Loucy (cell line): ENCODE data around the gene DQX1.

ENCODE experiments used
- H2AFZ ChIP-seq: fragments of 200-600 bp; sonication (generic); 2 replicates; pipeline ENCODE4 v1.6.0; 2016; ENCODE audit warnings: antibody characterized with exemption, mild to moderate bottlenecking, low read length, moderate library complexity
- H3F3A ChIP-seq: fragments of 200-600 bp; 2 replicates; pipeline ENCODE4 v1.6.0; 2016; ENCODE audit warnings: antibody characterized with exemption, low read depth, mild to moderate bottlenecking
- H3K27me3 ChIP-seq: fragments of 200-600 bp; sonication (generic); 2 replicates; pipeline ENCODE4 v1.6.1; 2014; ENCODE audit warnings: low read length, mild to moderate bottlenecking; ENCODE audit not compliant: insufficient read depth, poor library complexity, severe bottlenecking
- H3K36me3 ChIP-seq: fragments of 200-600 bp; sonication (generic); 2 replicates; pipeline ENCODE4 v1.6.1; 2016; ENCODE audit warnings: low read length; ENCODE audit not compliant: insufficient read depth
- H3K4me1 ChIP-seq: fragments of 200-600 bp; sonication (generic); 2 replicates; pipeline ENCODE4 v1.5.1; 2014; ENCODE audit warnings: low read length, mild to moderate bottlenecking; ENCODE audit not compliant: insufficient read depth, poor library complexity, severe bottlenecking
- H3K4me2 ChIP-seq: fragments of 200-600 bp; sonication (generic); 2 replicates; pipeline ENCODE4 v1.6.0; 2014; ENCODE audit warnings: antibody characterized with exemption, low read length, low read depth, mild to moderate bottlenecking; ENCODE audit not compliant: poor library complexity, severe bottlenecking
- H3K4me3 ChIP-seq: fragments of 200-600 bp; sonication (generic); 2 replicates; pipeline ENCODE4 v1.5.1; 2014; ENCODE audit warnings: low read length, mild to moderate bottlenecking, mixed read lengths; ENCODE audit not compliant: poor library complexity, severe bottlenecking
- H3K79me2 ChIP-seq: fragments of 200-600 bp; sonication (generic); 2 replicates; pipeline ENCODE4 v1.6.1; 2014; ENCODE audit warnings: low read length; ENCODE audit not compliant: insufficient read depth
- H3K9ac ChIP-seq: fragments of 200-600 bp; sonication (generic); 2 replicates; pipeline ENCODE4 v1.6.0; 2014; ENCODE audit warnings: mild to moderate bottlenecking, low read depth, low read length, moderate library complexity; ENCODE audit not compliant: poor library complexity, severe bottlenecking
- H3K9me2 ChIP-seq: fragments of 200-600 bp; sonication (generic); replicated peaks from 2 replicates; pipeline ENCODE4 v1.6.1; 2016; ENCODE audit warnings: low read depth, low read length, mixed read lengths
- H3K9me3 ChIP-seq: fragments of 200-600 bp; sonication (generic); 2 replicates; pipeline ENCODE4 v1.6.1; 2014; ENCODE audit warnings: mild to moderate bottlenecking, antibody characterized with exemption, low read length, low read depth; ENCODE audit not compliant: insufficient read depth
- H4K20me1 ChIP-seq: fragments of 200-600 bp; sonication (generic); 2 replicates; pipeline ENCODE4 v1.6.0; 2014; ENCODE audit warnings: antibody characterized with exemption, low read length, mild to moderate bottlenecking; ENCODE audit not compliant: insufficient read depth, poor library complexity, severe bottlenecking
- EZH2phosphoT487 ChIP-seq: fragments of 200-600 bp; IDR thresholded peaks from 2 replicates; pipeline ENCODE4 v1.6.1; 2018; ENCODE audit warnings: antibody characterized with exemption, mild to moderate bottlenecking, moderate library complexity, borderline replicate concordance
- TF ChIP-seq, protein P1 (sequence below): fragments of 200-600 bp; sonication (generic); conservative IDR thresholded peaks from 2 replicates; pipeline ENCODE4 v1.5.1; 2014; ENCODE audit warnings: mild to moderate bottlenecking, antibody characterized with exemption, low read length

The DQX1 gene

DNA sequence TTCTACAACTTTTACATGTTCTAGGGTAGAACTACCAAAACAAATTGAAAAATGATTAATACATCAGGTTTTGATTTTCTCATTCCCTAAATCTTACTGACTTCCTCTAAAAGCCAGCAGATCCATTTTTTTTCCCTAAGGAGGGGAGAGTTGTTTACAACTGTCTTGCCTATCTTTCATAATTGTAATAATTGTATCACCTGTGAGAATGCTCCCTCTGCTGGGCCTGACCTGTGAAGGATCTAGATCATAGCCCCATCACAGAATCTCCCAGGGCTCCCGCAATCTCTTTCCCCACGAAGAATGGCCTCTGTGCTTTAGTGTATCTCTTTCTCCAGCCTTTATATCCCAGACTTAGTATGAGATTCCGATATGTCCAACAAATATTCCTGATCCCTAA is 18.6 kb upstream of the DQX1 start:
- no peaks in the 10 kb centered on the region for H3K36me3 ChIP-seq
- no peaks in the 10 kb centered on the region for H4K20me1 ChIP-seq

DNA sequence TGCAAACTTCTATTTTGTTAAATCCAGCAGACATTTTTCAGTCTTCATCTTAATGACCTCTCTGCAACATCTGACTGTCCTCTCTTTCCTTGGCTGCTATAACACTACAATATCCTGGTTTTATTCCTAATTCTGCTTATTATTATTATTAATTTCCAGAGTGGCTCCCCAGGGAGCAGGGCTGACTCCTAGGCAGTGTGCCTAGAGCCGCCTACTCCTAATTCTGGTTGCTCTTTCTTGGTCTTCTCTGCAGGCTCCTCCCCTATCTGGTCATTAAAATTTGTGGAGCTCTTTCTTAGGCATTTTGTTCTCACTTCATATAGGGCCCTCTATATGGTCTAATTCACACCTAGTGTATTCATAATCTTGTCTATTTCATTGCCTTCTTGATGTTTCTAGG is 16.9 kb upstream of the DQX1 start:
- H3K4me1 ChIP-seq: no peaks in the 10 kb centered on the region
- no peaks in the 10 kb centered on the region for H3K79me2 ChIP-seq
- H4K20me1 ChIP-seq: no peaks in the 10 kb centered on the region
- H3K9me3 ChIP-seq: no peaks in the 10 kb centered on the region
- no peaks in the 10 kb centered on the region for H3K36me3 ChIP-seq
- no peak overlapping the region for H3K9ac ChIP-seq
- H3K27me3 ChIP-seq: no peaks in the 10 kb centered on the region
- H3K4me3 ChIP-seq: no peak overlapping the region
- no peak overlapping the region for H2AFZ ChIP-seq
- H3K4me2 ChIP-seq: no peak overlapping the region
- H3K9me2 ChIP-seq: no peaks in the 10 kb centered on the region
- TF ChIP-seq EZH2phosphoT487: no peak
- TF ChIP-seq, protein P1, sequence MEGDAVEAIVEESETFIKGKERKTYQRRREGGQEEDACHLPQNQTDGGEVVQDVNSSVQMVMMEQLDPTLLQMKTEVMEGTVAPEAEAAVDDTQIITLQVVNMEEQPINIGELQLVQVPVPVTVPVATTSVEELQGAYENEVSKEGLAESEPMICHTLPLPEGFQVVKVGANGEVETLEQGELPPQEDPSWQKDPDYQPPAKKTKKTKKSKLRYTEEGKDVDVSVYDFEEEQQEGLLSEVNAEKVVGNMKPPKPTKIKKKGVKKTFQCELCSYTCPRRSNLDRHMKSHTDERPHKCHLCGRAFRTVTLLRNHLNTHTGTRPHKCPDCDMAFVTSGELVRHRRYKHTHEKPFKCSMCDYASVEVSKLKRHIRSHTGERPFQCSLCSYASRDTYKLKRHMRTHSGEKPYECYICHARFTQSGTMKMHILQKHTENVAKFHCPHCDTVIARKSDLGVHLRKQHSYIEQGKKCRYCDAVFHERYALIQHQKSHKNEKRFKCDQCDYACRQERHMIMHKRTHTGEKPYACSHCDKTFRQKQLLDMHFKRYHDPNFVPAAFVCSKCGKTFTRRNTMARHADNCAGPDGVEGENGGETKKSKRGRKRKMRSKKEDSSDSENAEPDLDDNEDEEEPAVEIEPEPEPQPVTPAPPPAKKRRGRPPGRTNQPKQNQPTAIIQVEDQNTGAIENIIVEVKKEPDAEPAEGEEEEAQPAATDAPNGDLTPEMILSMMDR: no peak
- H3F3A ChIP-seq: no peaks in the 10 kb centered on the region

More for the DNA sequence above, 18.6 kb upstream of the DQX1 start:
- Histone ChIP-seq H2AFZ (no peak overlapping the region), H3K4me2 (no peak overlapping the region), H3K9me3 (no peaks in the 10 kb centered on the region), H3K4me1 (no peaks in the 10 kb centered on the region), H3K9ac (no peak overlapping the region), H3K27me3 (no peaks in the 10 kb centered on the region), H3K4me3 (no peak overlapping the region), H3F3A (no peaks in the 10 kb centered on the region), H3K79me2 (no peaks in the 10 kb centered on the region), H3K9me2 (no peaks in the 10 kb centered on the region)
- TF ChIP-seq, protein P1: peak; percentile 52
- TF ChIP-seq EZH2phosphoT487: no peak

DNA sequence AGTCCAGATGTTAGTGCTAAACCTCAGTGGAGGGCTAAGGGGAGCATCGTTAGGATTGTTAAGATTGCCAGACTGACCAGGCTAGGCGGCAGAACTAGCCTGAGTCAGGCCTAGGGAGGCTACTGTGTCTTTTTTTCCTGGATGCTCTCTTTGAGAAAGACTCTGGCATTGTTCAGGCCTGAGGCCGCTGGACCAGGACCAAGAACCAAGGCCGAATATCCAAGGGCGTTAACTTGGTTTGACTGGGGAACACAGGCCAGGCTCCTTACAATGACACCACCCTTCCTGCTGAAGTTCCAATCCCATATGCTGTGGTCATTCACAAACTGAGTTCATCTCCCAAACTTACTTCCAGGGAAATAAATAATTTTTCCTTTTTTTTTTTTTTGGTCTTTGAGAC is 14.3 kb upstream of the DQX1 start:
- Histone ChIP-seq H3K4me3 (no peak overlapping the region), H3F3A (no peaks in the 10 kb centered on the region), H4K20me1 (no peaks in the 10 kb centered on the region), H3K36me3 (no peaks in the 10 kb centered on the region), H3K27me3 (no peaks in the 10 kb centered on the region), H3K9ac (no peak overlapping the region), H3K4me2 (no peak overlapping the region), H3K9me3 (no peaks in the 10 kb centered on the region), H3K79me2 (no peaks in the 10 kb centered on the region), H3K9me2 (no peaks in the 10 kb centered on the region), H2AFZ (no peak overlapping the region), H3K4me1 (no peaks in the 10 kb centered on the region)
- no peak for TF ChIP-seq EZH2phosphoT487
- TF ChIP-seq, protein P1: no peak
